ENCODE data around the gene ARHGAP40.

- TF ChIP-seq POLR2AphosphoS5 (IDR thresholded peaks at IDR 0.05; ENCODE audit: low read depth, low read length) = no peak
- no peak for TF ChIP-seq REST (IDR thresholded peaks at IDR 0.05; ENCODE audit: insufficient read depth in 1 of 2, low read depth in 2 of 2, low read length in 2 of 2)
- no peak for TF ChIP-seq SIN3A (IDR thresholded peaks at IDR 0.05; ENCODE audit: borderline replicate concordance, insufficient read depth, low read length)
- TF ChIP-seq TAF1 (IDR thresholded peaks at IDR 0.05; ENCODE audit: borderline replicate concordance, insufficient read depth, low read length) = no peak
- TF ChIP-seq FOXP2 (optimal IDR thresholded peaks at IDR 0.05; ENCODE audit: borderline replicate concordance, extremely low read depth, extremely low read length, insufficient read depth) = no peak
Observed at GRCh38 chr20:38600057-38600456, 1.6 kb upstream of the ARHGAP40 start.
